Heart right ventricle (tissue), 16 donors: ENCODE results near the gene NPTX2. TPM values are rescaled to one million over a fixed set of nuclear protein-coding genes. Genes with fewer than 3 reads are reported as not detected.
A peak's percentile ranks its signal among the peaks of the same experiment; 100 is the strongest.
"Not testable (repeated sequence)": the region's sequence is repeated elsewhere in the genome, so short reads cannot be mapped to it uniquely, and the experiment has no call there.

Experiments
- ATAC-seq, 8 donors: fragments of 200-7000 bp; cut with Tn5 transposase; one replicate each; pipeline ENCODE4 v1.9.1; 2020; ENCODE audit warnings: mild to moderate bottlenecking in 8 of 8, moderate library complexity in 8 of 8, moderate number of reproducible peaks in 1 of 8
- DNase-seq, 2 donors: peaks; one replicate each; pipeline ENCODE4 v3.0.0-alpha.2; 2020
- H3K27ac ChIP-seq, 10 donors: fragments of 200-600 bp; sonication (generic) in 2 of 10; one replicate each; pipeline versions ENCODE4 v1.5.0 to v1.8.0; 2020 to 2022; ENCODE audit warnings: mild to moderate bottlenecking in 3 of 10
- H3K27me3 ChIP-seq, 7 donors: fragments of 200-600 bp; one replicate each; pipeline ENCODE4 v1.8.0; 2021 to 2022; ENCODE audit warnings: mild to moderate bottlenecking in 2 of 7
- H3K36me3 ChIP-seq, 9 donors: fragments of 200-600 bp; sonication (generic) in 1 of 9; one replicate each; pipeline versions ENCODE4 v1.5.0 to v1.8.0; 2020 to 2022; ENCODE audit warnings: mild to moderate bottlenecking in 2 of 9
- H3K4me1 ChIP-seq, 9 donors: fragments of 200-600 bp; sonication (generic) in 1 of 9; one replicate each; pipeline versions ENCODE4 v1.5.0 to v1.8.0; 2020 to 2022; ENCODE audit warnings: mild to moderate bottlenecking in 4 of 9
- H3K4me3 ChIP-seq, 10 donors: fragments of 200-600 bp; sonication (generic) in 2 of 10; one replicate each; pipeline versions ENCODE4 v1.5.0 to v1.8.0; 2020 to 2022; ENCODE audit warnings: mild to moderate bottlenecking in 7 of 10, moderate library complexity in 2 of 10
- H3K9me3 ChIP-seq, 11 donors: fragments of 200-600 bp in 10 of 11; sonication (generic) in 2 of 11; one replicate each; pipeline versions ENCODE4 v1.5.0 to v1.8.0; 2013 to 2022; ENCODE audit warnings: mild to moderate bottlenecking in 2 of 11, control low read depth in 1 of 11, moderate library complexity in 1 of 11
- WGBS, 2 donors: extraction: QIAGEN DNeasy Blood & Tissue Kit; methylation state at CpG; one replicate each; pipeline ENCODE4 v1.1.7; 2013; ENCODE audit warnings: inconsistent platforms in 1 of 2; 5-methylcytosine and 5-hydroxymethylcytosine counted together
- intact Hi-C, 10 donors: fragments of 100-400 bp; cut with DNase I; formaldehyde crosslinking; loops; one replicate each; pipeline versions ENCODE4 v1.11.1 to v1.14.2; 2022
- polyA plus RNA-seq, 2 donors: library from polyadenylated mRNA; stranded (reverse); fragments of 200-250 nt; gene quantifications; one replicate each; pipeline ENCODE4 v1.2.3, GENCODE V29; 2013
- total RNA-seq, 10 donors: library from RNA; stranded (reverse); fragmentation: NEBNext Ultra II Directional in 3 of 10; extraction: Animal tissue kit (Norgen Biotek cat#: 25700) in 3 of 10; gene quantifications; one replicate each; pipeline versions ENCODE4 v1.2.1 to v1.2.4, GENCODE V29; 2021 to 2023
- TF ChIP-seq, protein P1 (sequence below), 9 donors: fragments of 200-600 bp; sonication (generic) in 2 of 9; IDR thresholded peaks; one replicate each; pipeline versions ENCODE4 v1.5.0 to v1.8.0; 2021 to 2022; ENCODE audit warnings: antibody characterized with exemption in 9 of 9, mild to moderate bottlenecking in 5 of 9, moderate library complexity in 1 of 9
- donor health status: Arrhythmogenic right ventricular cardiomyopathy.
- donor health status: ischemic (EF 13 %, LVEDD 7.1; RV severe dilation, severe dysfunction).
- donor health status: healthy with polysubstance abuse.
- donor health status: DM: no; HTN: yes; CAD: no.
- donor health status: DM: no; HTN: no; CAD: no.
- donor health status: ischemic (EF 25% LVEDD 6.9; RV normal size, moderate dysfunction).
- donor health status: ischemic (EF 25% LVEDD 5.7; RV mildly dilated, moderate dysfunction).
- donor health status: healthy.
- donor health status: DM: yes; HTN: yes; CAD: no.
- donor health status: Ischemic cardiomyopathy.
- donor health status: ischemic (EF 35%, LVEDD 5.7; RV mildly dilated, moderate dysfunction).
- donor health status: nonischemic (EF 11% LVEDD 7.7; RV severe dilation, severe dysfunction).
- donor health status: DM: yes; HTN: yes; CAD: no.
- donor health status: PGD.
- donor health status: ischemic (EF 29% LVEDD 5.4; RV normal size, mild dysfunction).
- donor health status: nonischemic (EF 23%, LVEDD 6.1; RV moderate dilation, normal function).

Gene NPTX2
- total and polyA plus RNA-seq, 12 donors, result 0.44 to 11.1 (median 1.7) TPM

DNA sequence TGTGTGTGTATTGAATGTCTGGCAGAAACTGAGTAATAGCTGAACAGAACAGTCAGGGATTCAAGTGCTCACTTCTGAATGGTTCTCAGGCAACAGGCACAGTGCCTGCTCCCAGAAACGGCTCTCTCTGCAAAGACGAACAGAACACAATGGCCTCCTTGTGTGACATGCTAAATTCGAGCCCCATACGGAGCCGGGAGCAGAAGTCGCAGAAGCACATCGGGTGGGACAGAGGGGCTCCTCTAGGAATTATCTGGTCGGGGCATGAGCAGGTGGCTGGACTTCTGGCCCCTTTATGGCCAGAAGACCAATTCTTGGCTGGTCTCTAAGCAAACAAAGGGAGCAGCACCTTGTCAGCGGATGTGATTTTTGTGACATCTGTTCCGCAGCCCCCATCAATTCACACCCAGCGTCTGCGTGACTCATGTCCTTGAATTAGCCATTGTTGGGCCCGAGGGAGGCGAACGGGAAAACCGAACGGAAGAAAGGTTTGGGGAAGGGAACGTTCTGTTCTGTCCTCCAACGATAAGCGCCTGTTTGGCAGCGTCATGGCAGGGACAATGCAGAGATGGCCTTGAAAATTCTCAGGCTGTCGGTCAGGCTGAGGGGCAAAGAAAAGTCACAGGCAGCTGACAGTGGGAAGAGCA, 47.3 kb upstream of the NPTX2 start:
- DNase-seq, result peak in 1 of 2 donors; percentile 27
- Histone ChIP-seq H3K4me3 (no peak overlapping the region), H3K4me1 (no peaks in the 10 kb centered on the region), H3K27me3 (peaks cover 0 to 27% (median 0%) of the 10 kb centered on the region in 7 donors), H3K27ac (peak overlapping the region in 2 of 10 donors; percentile 40 to 55), H3K9me3 (peaks cover 0 to 12% (median 0%) of the 10 kb centered on the region in 11 donors), H3K36me3 (no peaks in the 10 kb centered on the region)
- intact Hi-C loops, result loop anchor here in 1 of 10 donors (10.0 kb wide), 1 partner anchor 55 kb away; no protein-coding TSS in a partner anchor
- TF ChIP-seq, protein P1, sequence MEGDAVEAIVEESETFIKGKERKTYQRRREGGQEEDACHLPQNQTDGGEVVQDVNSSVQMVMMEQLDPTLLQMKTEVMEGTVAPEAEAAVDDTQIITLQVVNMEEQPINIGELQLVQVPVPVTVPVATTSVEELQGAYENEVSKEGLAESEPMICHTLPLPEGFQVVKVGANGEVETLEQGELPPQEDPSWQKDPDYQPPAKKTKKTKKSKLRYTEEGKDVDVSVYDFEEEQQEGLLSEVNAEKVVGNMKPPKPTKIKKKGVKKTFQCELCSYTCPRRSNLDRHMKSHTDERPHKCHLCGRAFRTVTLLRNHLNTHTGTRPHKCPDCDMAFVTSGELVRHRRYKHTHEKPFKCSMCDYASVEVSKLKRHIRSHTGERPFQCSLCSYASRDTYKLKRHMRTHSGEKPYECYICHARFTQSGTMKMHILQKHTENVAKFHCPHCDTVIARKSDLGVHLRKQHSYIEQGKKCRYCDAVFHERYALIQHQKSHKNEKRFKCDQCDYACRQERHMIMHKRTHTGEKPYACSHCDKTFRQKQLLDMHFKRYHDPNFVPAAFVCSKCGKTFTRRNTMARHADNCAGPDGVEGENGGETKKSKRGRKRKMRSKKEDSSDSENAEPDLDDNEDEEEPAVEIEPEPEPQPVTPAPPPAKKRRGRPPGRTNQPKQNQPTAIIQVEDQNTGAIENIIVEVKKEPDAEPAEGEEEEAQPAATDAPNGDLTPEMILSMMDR (IDR thresholded peaks at IDR 0.05), result no peak
- 62 to 63% methylated on average over 22 of the region's 22 CpGs for WGBS, 2 donors
- ATAC-seq, result peak in 7 of 8 donors; percentile 24 to 83 (median 61)

DNA sequence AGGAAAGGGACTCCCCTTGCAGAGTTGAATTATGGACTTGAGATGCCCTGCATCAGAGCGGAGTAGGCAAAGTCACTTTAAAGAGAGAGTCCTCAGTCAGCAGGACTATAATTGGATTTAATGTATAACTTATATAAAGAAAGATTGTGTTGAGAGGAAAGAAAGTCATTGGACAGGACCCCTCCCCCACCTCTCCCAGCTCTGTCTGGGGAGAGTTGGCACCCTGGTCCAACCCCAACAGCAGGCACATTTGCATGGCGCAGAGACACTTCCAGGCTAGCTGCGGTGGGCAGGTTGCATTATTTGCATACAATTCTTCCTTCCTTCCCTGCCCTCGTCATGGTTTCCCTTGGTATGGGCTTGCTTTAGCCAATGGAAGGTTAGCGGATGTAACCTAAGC, 46.1 kb upstream of the NPTX2 start:
- Histone ChIP-seq H3K27me3 (peaks cover 0 to 24% (median 0%) of the 10 kb centered on the region in 7 donors), H3K4me3 (no peak overlapping the region), H3K9me3 (peaks cover 0 to 20% (median 3%) of the 10 kb centered on the region in 11 donors), H3K27ac (no peak overlapping the region), H3K4me1 (no peaks in the 10 kb centered on the region), H3K36me3 (no peaks in the 10 kb centered on the region)
- ATAC-seq, result no peak
- TF ChIP-seq, protein P1 (IDR thresholded peaks at IDR 0.05), result no peak
- intact Hi-C loops, result no loop called here
- DNase-seq, result no peak
- WGBS, 2 donors, result 82 to 84% methylated on average over 5 of the region's 5 CpGs

DNA sequence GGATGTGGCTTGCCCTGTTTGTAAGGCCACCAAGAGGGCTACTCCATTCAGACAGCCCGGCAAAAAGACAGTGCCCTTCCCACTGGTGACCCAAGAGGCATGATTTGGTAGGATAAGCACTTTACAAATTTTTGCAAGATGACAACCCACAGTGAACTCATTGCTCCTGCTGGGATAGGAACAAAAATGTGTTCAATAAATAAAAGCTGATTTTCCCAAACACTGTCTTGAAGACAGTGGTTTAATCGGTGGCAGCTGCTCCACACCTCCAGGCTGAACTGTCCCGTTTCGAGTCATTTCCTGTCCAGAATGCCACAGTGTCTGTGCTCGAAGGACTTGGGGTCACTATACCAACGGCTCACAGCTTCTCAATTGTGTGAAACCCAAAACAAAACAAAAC, 45.1 kb upstream of the NPTX2 start:
- no peak for DNase-seq
- no peak overlapping the region for H3K27ac ChIP-seq
- peaks cover 0 to 15% (median 0%) of the 10 kb centered on the region in 7 donors for H3K27me3 ChIP-seq
- no peak for ATAC-seq
- intact Hi-C loops, result no loop called here
- 66 to 73% methylated on average over 6 of the region's 6 CpGs for WGBS, 2 donors
- TF ChIP-seq, protein P1 (IDR thresholded peaks at IDR 0.05), result no peak
- no peaks in the 10 kb centered on the region for H3K36me3 ChIP-seq
- peaks cover 0 to 30% (median 12%) of the 10 kb centered on the region in 11 donors for H3K9me3 ChIP-seq
- H3K4me3 ChIP-seq, result no peak overlapping the region
- no peaks in the 10 kb centered on the region for H3K4me1 ChIP-seq

DNA sequence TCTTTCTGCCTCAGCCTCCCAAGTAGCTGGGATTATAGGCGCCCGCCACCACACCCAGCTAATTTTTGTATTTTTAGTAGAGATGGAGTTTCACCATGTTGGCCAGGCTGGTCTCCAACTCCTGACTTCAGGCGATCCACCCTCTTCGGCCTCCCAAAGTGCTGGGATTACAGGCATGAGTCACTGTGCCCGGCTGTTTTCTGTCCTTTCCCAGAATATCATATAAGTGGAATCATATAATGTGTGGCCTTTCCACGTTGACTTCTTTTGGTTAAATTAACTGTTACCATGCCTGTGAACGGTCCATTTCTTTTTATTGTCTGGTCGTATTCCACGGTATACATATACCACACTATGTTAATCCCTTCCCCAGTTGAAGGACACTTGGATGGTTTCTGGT, 44.4 kb upstream of the NPTX2 start:
- H3K4me3 ChIP-seq, H3K4me1 ChIP-seq, H3K27ac ChIP-seq, H3K36me3 ChIP-seq, intact Hi-C loops, DNase-seq, ATAC-seq: not testable (repeated sequence)
- Histone ChIP-seq H3K27me3 (peaks cover 0 to 15% (median 0%) of the 10 kb centered on the region in 7 donors), H3K9me3 (peaks cover 0 to 36% (median 15%) of the 10 kb centered on the region in 11 donors)
- WGBS, 2 donors, result 93 to 94% methylated on average over 9 of the region's 9 CpGs

DNA sequence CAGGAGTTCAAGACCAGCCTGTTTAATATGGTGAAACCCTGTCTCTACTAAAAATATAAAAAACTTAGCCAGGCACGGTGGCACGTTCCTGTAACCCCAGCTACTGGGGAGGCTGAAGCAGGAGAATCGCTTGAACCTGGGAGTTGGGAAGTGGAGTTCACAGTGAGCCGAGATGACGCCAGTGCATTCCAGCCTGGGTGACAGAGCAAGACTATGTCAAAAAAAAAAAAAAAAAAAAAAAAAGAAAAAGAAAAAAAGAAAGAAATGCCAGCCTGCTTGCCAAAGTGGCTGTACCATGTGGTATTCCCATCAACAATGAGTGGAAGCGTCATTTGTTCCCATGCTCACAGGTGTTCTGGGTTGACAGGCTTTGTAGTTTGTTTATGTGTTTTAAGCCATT, 43.3 kb upstream of the NPTX2 start:
- no peaks in the 10 kb centered on the region for H3K4me1 ChIP-seq
- no peak overlapping the region for H3K27ac ChIP-seq
- ATAC-seq (no peak), DNase-seq (no peak)
- no peaks in the 10 kb centered on the region for H3K36me3 ChIP-seq
- no peak overlapping the region for H3K4me3 ChIP-seq
- 89 to 94% methylated on average over 6 of the region's 6 CpGs for WGBS, 2 donors
- intact Hi-C loops, result no loop called here
- H3K27me3 ChIP-seq, result peaks cover 0 to 8% (median 0%) of the 10 kb centered on the region in 7 donors
- TF ChIP-seq, protein P1 (IDR thresholded peaks at IDR 0.05), result no peak
- peaks cover 0 to 40% (median 15%) of the 10 kb centered on the region in 11 donors for H3K9me3 ChIP-seq
